GF-D8 (cell line): ENCODE data around the gene B3GAT1.
"Not testable (repeated sequence)": the region's sequence is repeated elsewhere in the genome, so short reads cannot be mapped to it uniquely, and the experiment has no call there.

Source experiments
- DNase-seq: peaks from one replicate; lab custom pipeline; 2025; lab: John Stamatoyannopoulos, UW

Gene B3GAT1

GRCh38 chr11:134412203-134413042 lies at the start of gene B3GAT1:
Gene B3GAT1 (minus strand): TSS chr11:134412242. CDS start chr11:134387659, 24,583 bp downstream.
- no peak for DNase-seq

GRCh38 chr11:134461621-134462020 lies 49.6 kb upstream of the B3GAT1 start:
- DNase-seq: no peak

DNA sequence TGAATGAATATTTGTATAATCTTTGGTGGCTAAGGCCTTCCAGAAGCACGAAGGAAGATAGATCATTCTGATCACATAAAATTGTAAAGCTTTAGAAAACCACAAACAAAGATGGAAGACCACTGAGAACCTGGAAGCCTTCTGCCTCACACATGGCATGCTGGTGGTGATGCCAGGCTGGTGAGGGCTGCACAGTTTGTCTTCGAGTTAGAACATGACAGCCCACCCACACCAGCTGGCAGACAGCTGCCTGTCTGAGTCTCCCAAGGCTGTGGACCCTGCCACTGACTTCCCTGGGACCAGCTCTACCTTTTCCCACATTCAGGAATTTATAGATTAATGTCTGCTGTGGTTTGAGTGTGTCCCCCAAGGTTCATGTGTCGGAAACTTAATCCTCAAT lies 48.8 kb upstream of the B3GAT1 start:
- no peak for DNase-seq

- DNase-seq: no peak
Observed at GRCh38 chr11:134460062-134460561, 48.1 kb upstream of the B3GAT1 start.

- DNase-seq: no peak
Observed at GRCh38 chr11:134459246-134460061, 47.4 kb upstream of the B3GAT1 start.

- DNase-seq: not testable (repeated sequence)
Observed at GRCh38 chr11:134457411-134458007, 45.5 kb upstream of the B3GAT1 start.

DNA sequence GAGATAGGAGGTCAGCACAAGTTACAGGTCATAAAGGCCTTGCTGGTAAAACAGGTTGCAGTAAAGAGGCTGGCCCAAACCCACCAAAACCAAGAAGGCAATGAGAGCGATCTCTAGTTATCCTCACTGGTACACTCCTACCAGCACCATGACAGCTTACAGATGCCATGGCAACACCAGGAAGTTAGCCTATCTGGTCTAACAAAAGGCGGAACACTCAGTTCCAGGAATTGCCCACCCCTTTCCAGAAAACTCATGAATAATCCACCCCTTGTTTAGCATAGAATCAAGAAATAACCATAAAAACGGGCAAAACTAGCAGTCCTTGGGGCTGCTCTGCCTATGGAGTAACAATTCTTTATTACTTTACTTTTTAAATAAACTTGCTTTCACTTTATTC lies 43.5 kb upstream of the B3GAT1 start:
- DNase-seq: no peak

- no peak for DNase-seq
Observed at GRCh38 chr11:134454146-134454690, 42.2 kb upstream of the B3GAT1 start.

DNA sequence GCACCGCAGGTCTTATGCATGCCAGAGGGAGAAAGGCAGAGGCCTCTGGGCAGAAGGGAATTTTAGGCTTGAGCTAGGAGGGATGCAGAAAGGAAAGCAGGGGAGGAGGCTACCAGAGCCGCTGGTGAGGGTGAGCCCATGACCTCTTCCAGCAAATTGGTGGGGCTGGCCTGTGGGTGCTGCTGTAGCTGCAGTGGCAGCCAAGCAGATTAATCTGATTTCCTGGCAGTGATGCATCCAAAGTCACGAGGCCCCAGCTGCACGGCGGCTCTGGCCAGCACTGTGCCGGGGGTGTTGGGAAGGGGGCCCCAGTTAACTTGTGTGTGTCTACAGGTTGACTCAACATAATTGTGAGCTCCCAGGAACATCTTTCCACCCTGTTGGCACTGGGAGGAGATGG lies 41.4 kb upstream of the B3GAT1 start:
- DNase-seq: no peak

GRCh38 chr11:134452838-134453155 lies 40.8 kb upstream of the B3GAT1 start:
- no peak for DNase-seq

DNA sequence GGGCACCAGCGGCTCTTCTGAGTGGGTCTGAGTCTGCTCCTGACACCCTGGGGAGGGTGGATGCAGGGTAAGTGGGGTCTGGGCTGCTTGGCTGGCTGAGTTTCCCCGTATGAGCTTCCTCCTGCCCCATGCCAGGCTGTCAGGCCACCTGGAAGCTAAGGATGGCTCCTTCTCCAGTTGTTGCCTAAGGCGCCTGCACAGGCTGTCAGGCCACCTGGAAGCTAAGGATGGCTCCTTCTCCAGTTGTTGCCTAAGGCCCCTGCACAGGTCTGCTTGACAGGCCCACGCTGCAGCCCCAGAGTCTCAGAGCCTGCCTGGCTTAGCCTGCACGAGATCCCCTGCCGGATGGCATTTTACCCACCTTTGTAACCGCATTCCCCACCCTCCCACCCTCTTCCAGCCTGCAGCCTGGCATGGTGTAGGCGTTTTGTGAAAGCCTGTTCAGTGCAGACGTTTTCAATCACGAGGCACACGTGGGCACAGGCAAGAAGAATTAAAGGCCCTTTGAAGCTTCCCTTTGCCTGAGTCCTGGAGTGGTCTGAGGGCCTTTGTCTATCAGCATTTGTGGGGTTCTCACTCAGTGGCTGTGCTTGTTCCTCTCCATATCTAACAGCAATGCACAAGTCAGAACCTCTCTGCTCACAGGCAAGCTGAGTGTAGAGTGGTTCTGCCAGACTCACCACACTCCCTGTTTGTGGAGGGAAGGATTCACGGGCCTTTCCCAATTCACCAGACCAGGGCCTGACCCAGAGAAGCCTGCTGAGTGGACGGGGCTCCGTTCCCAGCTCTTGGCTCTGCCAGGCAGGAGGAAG lies 40.2 kb upstream of the B3GAT1 start:
- no peak for DNase-seq

GRCh38 chr11:134450186-134450585 lies 38.1 kb upstream of the B3GAT1 start:
- no peak for DNase-seq

GRCh38 chr11:134449713-134450112 lies 37.7 kb upstream of the B3GAT1 start:
- DNase-seq: no peak

DNA sequence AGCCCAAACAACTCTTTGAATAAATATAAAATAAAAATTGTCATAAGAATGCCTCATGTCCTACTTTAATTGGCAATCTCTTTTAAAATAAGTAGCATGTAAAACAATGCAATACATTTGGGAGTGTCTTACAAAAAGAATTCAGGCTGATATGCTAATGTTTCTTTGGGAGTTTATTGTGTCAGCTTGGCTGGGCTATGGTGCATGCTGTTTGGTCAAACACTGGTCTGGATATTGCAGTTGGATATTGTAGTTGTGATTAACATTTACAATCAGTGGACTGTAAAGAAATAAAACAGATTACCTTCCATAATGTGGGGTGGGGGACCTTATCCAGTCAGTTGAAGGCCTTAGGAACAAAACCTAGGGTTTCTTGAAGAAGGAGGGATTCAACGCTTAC lies 37.0 kb upstream of the B3GAT1 start:
- no peak for DNase-seq

DNA sequence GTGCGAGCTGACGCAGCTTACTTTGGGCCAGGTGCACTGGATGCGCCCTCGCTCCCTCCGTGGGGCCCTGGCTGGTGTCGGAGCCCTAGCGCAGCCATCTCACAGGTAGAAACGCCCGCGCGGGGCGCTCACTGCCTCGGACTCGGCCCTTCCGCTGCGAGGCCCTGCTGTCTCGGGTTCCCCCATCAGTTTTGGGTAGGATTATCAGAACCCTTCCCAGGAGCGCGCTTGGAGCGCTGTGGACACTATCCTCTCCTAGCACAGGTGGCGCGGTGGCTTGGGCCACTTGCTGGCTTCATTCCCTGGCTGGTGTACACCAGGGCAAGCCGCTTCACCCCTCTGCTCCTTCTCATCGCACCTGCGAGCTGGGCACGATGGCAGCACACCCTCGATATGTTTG lies 35.7 kb upstream of the B3GAT1 start:
- DNase-seq: no peak

DNA sequence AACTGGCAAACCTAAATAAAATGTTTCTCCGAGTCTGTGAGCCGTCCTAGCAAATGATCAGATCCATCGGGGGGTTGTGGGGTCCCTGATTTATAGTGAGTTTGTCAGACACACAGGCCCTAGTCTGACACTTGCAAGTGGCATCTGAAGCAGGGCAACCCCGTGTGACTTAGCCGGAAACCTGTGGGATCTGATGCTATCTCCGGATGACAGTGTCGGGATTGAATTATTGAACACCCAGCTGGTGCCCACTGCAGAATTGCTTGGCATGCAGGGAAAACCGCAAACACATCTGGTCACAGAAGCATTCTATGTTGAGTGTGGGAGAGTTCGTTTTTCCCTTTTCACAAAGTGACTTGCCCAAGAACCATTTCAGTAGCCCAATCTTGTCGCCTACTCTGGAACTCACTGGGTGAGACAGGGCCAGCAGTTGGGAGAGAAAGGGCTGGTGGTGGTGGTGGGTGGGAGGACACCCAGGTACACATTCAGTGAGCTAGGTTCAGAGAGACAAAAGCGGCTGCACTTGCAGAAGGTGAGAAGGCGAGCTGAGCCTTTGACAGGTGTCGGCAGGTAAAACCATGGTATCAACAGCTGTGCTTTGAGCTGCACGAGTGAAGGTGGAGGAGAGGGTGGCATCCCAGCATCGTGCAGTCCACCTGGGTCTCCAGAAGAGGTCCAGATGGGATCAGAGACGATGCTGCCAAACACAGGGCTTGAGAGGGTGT lies 33.7 kb upstream of the B3GAT1 start:
- DNase-seq: no peak

DNA sequence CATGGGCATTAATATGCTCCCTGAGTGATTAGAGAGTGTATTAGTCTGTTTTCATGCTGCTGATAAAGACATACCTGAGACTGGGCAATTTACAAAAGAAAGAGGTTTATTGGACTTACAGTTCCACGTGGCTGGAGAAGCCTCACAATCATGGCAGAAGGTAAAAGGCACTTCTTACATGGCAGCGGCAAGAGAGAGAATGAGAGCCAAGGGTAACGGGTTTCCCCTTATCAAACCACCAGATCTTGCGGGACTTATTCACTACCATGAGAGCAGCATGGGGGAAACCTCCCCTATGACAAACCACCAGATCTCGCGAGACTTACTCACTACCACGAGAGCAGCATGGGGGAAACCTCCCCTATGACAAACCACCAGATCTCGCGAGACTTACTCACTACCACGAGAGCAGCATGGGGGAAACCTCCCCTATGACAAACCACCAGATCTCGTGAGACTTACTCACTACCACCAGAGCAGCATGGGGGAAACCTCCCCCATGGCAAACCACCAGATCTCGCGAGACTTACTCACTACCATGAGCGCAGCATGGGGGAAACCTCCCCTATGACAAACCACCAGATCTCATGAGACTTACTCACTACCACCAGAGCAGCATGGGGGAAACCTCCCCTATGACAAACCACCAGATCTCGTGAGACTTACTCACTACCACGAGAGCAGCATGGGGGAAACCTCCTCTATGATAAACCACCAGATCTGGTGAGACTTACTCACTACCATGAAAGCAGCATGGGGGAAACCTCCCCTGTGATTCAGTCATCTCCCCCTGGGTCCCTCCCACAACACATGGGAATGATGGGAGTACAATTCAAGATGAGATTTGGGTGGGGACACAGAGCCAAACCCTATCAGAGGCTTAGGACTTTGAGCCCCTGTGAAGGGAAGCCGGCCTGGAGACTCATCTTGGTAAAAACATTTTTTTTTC lies 32.4 kb upstream of the B3GAT1 start:
- not testable (repeated sequence) for DNase-seq

DNA sequence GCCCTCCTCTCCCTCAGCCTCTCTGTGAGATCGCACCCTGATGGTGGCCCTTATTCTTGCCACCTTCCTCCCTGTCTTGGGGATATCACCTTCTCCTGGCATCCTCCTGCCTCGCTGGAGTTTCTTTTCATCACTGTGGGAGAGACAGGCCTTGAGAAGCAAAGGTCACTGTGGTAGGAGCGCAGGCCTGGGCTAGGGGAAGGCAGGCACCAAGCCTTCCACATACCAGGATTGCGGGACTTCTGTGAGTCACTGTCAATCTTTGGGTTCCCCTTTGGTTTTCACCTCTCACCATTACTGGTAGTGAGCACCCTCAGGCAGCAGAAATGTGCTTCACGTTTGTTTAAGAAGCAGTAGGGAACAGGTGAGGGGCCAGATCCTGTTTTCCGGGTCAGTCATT lies 31.2 kb upstream of the B3GAT1 start:
- DNase-seq: no peak

- no peak for DNase-seq
Observed at GRCh38 chr11:134442246-134442645, 30.2 kb upstream of the B3GAT1 start.

- no peak for DNase-seq
Observed at GRCh38 chr11:134441706-134442105, 29.7 kb upstream of the B3GAT1 start.
